ENCODE data around the gene ZPBP2. TPM values are rescaled to one million over a fixed set of nuclear protein-coding genes. Genes with fewer than 3 reads are reported as not detected.

Gene ZPBP2
- polyA plus RNA-seq, 1 donor (not counting 4 experiments of a cell fraction or from before 2014, with no cell fraction given) = not detected

DNA sequence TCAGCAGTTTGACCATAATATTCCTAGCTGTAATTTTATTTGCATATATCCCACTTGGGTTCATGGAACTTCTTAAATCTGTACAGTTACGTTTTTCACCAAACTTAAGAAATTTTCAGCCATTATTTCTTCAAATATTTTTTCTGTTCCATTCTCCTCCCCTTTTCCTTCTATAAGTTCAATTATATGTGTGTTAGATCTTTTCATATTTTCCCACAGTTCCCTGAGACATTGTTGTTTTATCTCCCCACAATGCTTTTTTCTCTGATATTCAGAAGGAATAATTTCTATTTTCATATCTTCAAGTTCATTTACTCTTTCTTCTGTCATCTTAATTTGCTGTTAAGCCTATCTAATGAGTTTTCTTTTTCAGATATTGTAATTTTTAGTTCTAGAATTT is 29.9 kb upstream of the ZPBP2 start:
- TF ChIP-seq, protein P1, sequence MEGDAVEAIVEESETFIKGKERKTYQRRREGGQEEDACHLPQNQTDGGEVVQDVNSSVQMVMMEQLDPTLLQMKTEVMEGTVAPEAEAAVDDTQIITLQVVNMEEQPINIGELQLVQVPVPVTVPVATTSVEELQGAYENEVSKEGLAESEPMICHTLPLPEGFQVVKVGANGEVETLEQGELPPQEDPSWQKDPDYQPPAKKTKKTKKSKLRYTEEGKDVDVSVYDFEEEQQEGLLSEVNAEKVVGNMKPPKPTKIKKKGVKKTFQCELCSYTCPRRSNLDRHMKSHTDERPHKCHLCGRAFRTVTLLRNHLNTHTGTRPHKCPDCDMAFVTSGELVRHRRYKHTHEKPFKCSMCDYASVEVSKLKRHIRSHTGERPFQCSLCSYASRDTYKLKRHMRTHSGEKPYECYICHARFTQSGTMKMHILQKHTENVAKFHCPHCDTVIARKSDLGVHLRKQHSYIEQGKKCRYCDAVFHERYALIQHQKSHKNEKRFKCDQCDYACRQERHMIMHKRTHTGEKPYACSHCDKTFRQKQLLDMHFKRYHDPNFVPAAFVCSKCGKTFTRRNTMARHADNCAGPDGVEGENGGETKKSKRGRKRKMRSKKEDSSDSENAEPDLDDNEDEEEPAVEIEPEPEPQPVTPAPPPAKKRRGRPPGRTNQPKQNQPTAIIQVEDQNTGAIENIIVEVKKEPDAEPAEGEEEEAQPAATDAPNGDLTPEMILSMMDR (optimal IDR thresholded peaks at IDR 0.05 in 1 of 3, IDR thresholded peaks at IDR 0.05 in 1 of 3, conservative IDR thresholded peaks at IDR 0.05 in 1 of 3; ENCODE audit: extremely low read depth in 1 of 3, insufficient read depth in 2 of 3, low read length in 3 of 3) = no peak
- no peak for TF ChIP-seq EZH2 (IDR thresholded peaks at IDR 0.05; ENCODE audit: low read length)
- dilution Hi-C loops (cut with MboI; ENCODE audit: extremely low pct_ligation_motif_present, low sequenced_read_pairs) = no loop called here
- Histone ChIP-seq H3K9ac (ENCODE audit: control insufficient read depth, extremely low read depth, insufficient read depth, low read length) (no peak overlapping the region), H3K9me3 (ENCODE audit: control insufficient read depth, low read depth, low read length) (no peaks in the 10 kb centered on the region), H3K9me1 (ENCODE audit: control insufficient read depth, extremely low read depth, insufficient read depth, low read length) (no peaks in the 10 kb centered on the region), H3K79me2 (ENCODE audit: control insufficient read depth, insufficient read depth, low read length) (no peaks in the 10 kb centered on the region), H3K4me1 (ENCODE audit: control insufficient read depth, extremely low read depth, insufficient read depth, low read length) (no peaks in the 10 kb centered on the region), H3K36me3 (ENCODE audit: control insufficient read depth in 2 of 2, extremely low read depth in 1 of 2, insufficient read depth in 2 of 2, low read length in 2 of 2) (no peaks in the 10 kb centered on the region), H2AFZ (ENCODE audit: control insufficient read depth, low read length) (no peak overlapping the region), H4K20me1 (ENCODE audit: control insufficient read depth, extremely low read depth, insufficient read depth, low read length) (no peaks in the 10 kb centered on the region), H3K4me2 (ENCODE audit: control insufficient read depth, extremely low read depth, insufficient read depth, low read depth, low read length) (no peak overlapping the region), H3K4me3 (ENCODE audit: control insufficient read depth in 2 of 3, extremely low read depth in 1 of 3, insufficient read depth in 2 of 3, low read depth in 1 of 3, low read length in 3 of 3) (no peak overlapping the region), H3K27me3 (ENCODE audit: control insufficient read depth, extremely low read depth, insufficient read depth, low read length) (peaks cover 7% of the 10 kb centered on the region), H3K27ac (ENCODE audit: control insufficient read depth, insufficient read depth, low read length) (no peak overlapping the region)
- DNase-seq (ENCODE audit: low read depth, low spot score) (no peak), FAIRE-seq (no peak)

DNA sequence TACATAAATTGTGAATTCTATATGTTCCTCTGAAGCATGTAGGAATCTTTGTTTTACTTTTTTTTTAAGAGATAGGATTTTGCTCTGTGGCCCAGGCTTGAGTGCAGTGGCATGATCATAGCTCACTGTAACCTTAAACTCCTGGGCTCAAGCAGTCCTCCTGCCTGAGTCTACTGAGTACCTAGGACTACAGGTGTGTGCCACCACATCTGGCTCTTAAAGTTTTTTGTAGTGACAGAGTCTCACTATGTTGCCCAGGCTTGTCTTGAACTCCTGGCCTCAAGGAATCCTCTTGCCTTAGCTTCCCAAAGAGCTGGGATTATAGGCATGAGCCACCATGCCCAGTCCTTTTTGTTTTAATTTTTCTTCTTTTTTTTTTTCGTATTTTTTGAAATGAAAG is 29.2 kb upstream of the ZPBP2 start:
- TF ChIP-seq EZH2 (IDR thresholded peaks at IDR 0.05; ENCODE audit: low read length) = no peak
- TF ChIP-seq, protein P1 (optimal IDR thresholded peaks at IDR 0.05 in 1 of 3, IDR thresholded peaks at IDR 0.05 in 1 of 3, conservative IDR thresholded peaks at IDR 0.05 in 1 of 3; ENCODE audit: extremely low read depth in 1 of 3, insufficient read depth in 2 of 3, low read length in 3 of 3) = no peak
- FAIRE-seq = no peak
- no peak for DNase-seq (ENCODE audit: low read depth, low spot score)

More for the DNA sequence above, 29.2 kb upstream of the ZPBP2 start:
- Histone ChIP-seq H4K20me1 (ENCODE audit: control insufficient read depth, extremely low read depth, insufficient read depth, low read length) (no peaks in the 10 kb centered on the region), H3K4me3 (ENCODE audit: control insufficient read depth in 2 of 3, extremely low read depth in 1 of 3, insufficient read depth in 2 of 3, low read depth in 1 of 3, low read length in 3 of 3) (no peak overlapping the region), H3K9ac (ENCODE audit: control insufficient read depth, extremely low read depth, insufficient read depth, low read length) (no peak overlapping the region), H3K27ac (ENCODE audit: control insufficient read depth, insufficient read depth, low read length) (no peak overlapping the region), H3K27me3 (ENCODE audit: control insufficient read depth, extremely low read depth, insufficient read depth, low read length) (peaks cover 11% of the 10 kb centered on the region), H3K9me1 (ENCODE audit: control insufficient read depth, extremely low read depth, insufficient read depth, low read length) (no peaks in the 10 kb centered on the region), H3K4me1 (ENCODE audit: control insufficient read depth, extremely low read depth, insufficient read depth, low read length) (no peaks in the 10 kb centered on the region), H3K9me3 (ENCODE audit: control insufficient read depth, low read depth, low read length) (no peaks in the 10 kb centered on the region), H3K79me2 (ENCODE audit: control insufficient read depth, insufficient read depth, low read length) (no peaks in the 10 kb centered on the region), H3K4me2 (ENCODE audit: control insufficient read depth, extremely low read depth, insufficient read depth, low read depth, low read length) (no peak overlapping the region), H2AFZ (ENCODE audit: control insufficient read depth, low read length) (no peak overlapping the region), H3K36me3 (ENCODE audit: control insufficient read depth in 2 of 2, extremely low read depth in 1 of 2, insufficient read depth in 2 of 2, low read length in 2 of 2) (no peaks in the 10 kb centered on the region)
- dilution Hi-C loops (cut with MboI; ENCODE audit: extremely low pct_ligation_motif_present, low sequenced_read_pairs) = no loop called here

Measured in keratinocyte (primary cell).